ENCODE data around the gene FLYWCH2.

FLYWCH2 gene

GRCh38 chr16:2882650-2883457, at the start of gene FLYWCH2:
FLYWCH2 (plus strand) TSS chr16:2883215; CDS start chr16:2896450, 13,235 bp downstream.
- no peak within 1 kb of the TSS for H3K4me3 ChIP-seq (IDR thresholded peaks at IDR 0.05; ENCODE audit: insufficient read depth, low read depth, low read length)
- H4K20me1 ChIP-seq (ENCODE audit: insufficient read depth), result no peaks in the 10 kb centered on the region
- peak within 1 kb of the TSS; percentile 37 for H3K27ac ChIP-seq
- peaks cover 13% of the 10 kb centered on the region for H3K4me1 ChIP-seq (ENCODE audit: low read depth, poor library complexity, severe bottlenecking)
- H3K27me3 ChIP-seq (ENCODE audit: insufficient read depth, low read depth), result peaks cover 28% of the 10 kb centered on the region; the same call in 1 of the 2 replicates
- peak within 1 kb of the TSS; percentile 96 for H2AFZ ChIP-seq (ENCODE audit: low read depth)
- 0 out of 2 replicates have a peak, but pooled peaks cover 9% of the 10 kb centered on the region for H3K79me2 ChIP-seq (ENCODE audit: insufficient read depth, low read depth)
- peak within 1 kb of the TSS; percentile 62 for H3K9ac ChIP-seq
- H3K36me3 ChIP-seq (ENCODE audit: insufficient read depth), result no peaks in the 10 kb centered on the region
- H3K4me2 ChIP-seq, result peak within 1 kb of the TSS; percentile 96
- TF ChIP-seq CTCF (conservative IDR thresholded peaks at IDR 0.05; ENCODE audit: low read depth, low read length), result no peak

GRCh38 chr16:2833776-2834175, 49.2 kb upstream of the FLYWCH2 start:
- Histone ChIP-seq H3K27ac (no peak overlapping the region), H3K36me3 (ENCODE audit: insufficient read depth) (no peaks in the 10 kb centered on the region), H2AFZ (ENCODE audit: low read depth) (no peak overlapping the region), H3K4me3 (IDR thresholded peaks at IDR 0.05; ENCODE audit: insufficient read depth, low read depth, low read length) (no peak overlapping the region), H3K9ac (no peak overlapping the region), H3K79me2 (ENCODE audit: insufficient read depth, low read depth) (no peaks in the 10 kb centered on the region), H4K20me1 (ENCODE audit: insufficient read depth) (no peaks in the 10 kb centered on the region), H3K4me2 (no peak overlapping the region), H3K4me1 (ENCODE audit: low read depth, poor library complexity, severe bottlenecking) (no peaks in the 10 kb centered on the region), H3K27me3 (ENCODE audit: insufficient read depth, low read depth) (peaks cover 89% of the 10 kb centered on the region)
- TF ChIP-seq CTCF (conservative IDR thresholded peaks at IDR 0.05; ENCODE audit: low read depth, low read length), result no peak

GRCh38 chr16:2834968-2835367, 48.0 kb upstream of the FLYWCH2 start:
- Histone ChIP-seq H3K9ac (no peak overlapping the region), H3K27me3 (ENCODE audit: insufficient read depth, low read depth) (peaks cover 89% of the 10 kb centered on the region), H3K4me1 (ENCODE audit: low read depth, poor library complexity, severe bottlenecking) (no peaks in the 10 kb centered on the region), H3K27ac (no peak overlapping the region), H3K36me3 (ENCODE audit: insufficient read depth) (no peaks in the 10 kb centered on the region), H2AFZ (ENCODE audit: low read depth) (no peak overlapping the region), H4K20me1 (ENCODE audit: insufficient read depth) (no peaks in the 10 kb centered on the region), H3K4me3 (IDR thresholded peaks at IDR 0.05; ENCODE audit: insufficient read depth, low read depth, low read length) (no peak overlapping the region), H3K79me2 (ENCODE audit: insufficient read depth, low read depth) (no peaks in the 10 kb centered on the region), H3K4me2 (no peak overlapping the region)
- TF ChIP-seq CTCF (conservative IDR thresholded peaks at IDR 0.05; ENCODE audit: low read depth, low read length), result no peak

- Histone ChIP-seq H4K20me1 (ENCODE audit: insufficient read depth) (no peaks in the 10 kb centered on the region), H3K79me2 (ENCODE audit: insufficient read depth, low read depth) (no peaks in the 10 kb centered on the region), H3K27me3 (ENCODE audit: insufficient read depth, low read depth) (peaks cover 88% of the 10 kb centered on the region), H3K36me3 (ENCODE audit: insufficient read depth) (no peaks in the 10 kb centered on the region), H3K27ac (no peak overlapping the region), H3K4me1 (ENCODE audit: low read depth, poor library complexity, severe bottlenecking) (no peaks in the 10 kb centered on the region), H3K4me3 (IDR thresholded peaks at IDR 0.05; ENCODE audit: insufficient read depth, low read depth, low read length) (no peak overlapping the region), H3K9ac (no peak overlapping the region), H2AFZ (ENCODE audit: low read depth) (no peak overlapping the region), H3K4me2 (no peak overlapping the region)
- TF ChIP-seq CTCF (conservative IDR thresholded peaks at IDR 0.05; ENCODE audit: low read depth, low read length), result no peak
These were observed 47.1 kb upstream of the FLYWCH2 start for GRCh38 chr16:2835638-2836493.

Data from KMS-11 (cell line).